ENCODE results near the gene C1QTNF9. TPM values are rescaled to one million over a fixed set of nuclear protein-coding genes. Genes with fewer than 3 reads are reported as not detected.
A peak's percentile ranks its signal among the peaks of the same experiment; 100 is the strongest.

The C1QTNF9 gene
- total RNA-seq, 1 donor from 2014 or later, result not detected

DNA sequence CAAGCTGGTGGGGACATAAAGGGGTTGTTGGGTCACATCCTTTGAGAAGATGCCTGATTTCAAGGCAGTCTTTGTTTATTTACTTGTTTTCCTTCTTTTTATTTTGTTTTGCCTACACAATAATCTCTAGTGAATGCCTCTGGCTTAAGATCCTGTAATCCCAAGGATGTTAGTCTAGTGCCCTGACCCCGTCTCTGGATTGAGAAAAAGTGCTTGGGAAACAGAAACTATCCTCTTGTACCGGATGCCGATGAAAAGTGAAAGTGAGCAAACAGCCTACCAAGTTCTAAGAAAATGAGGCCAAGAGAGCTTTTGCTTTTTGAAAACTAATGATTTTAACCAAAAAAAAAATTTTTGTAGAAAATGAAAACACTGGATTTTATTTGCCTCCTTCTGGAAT lies 42.1 kb upstream of the C1QTNF9 start:
- Mint-ChIP-seq H3K27me3 (ENCODE audit: unreplicated experiment) (peaks cover 5% of the 10 kb centered on the region), H3K4me3 (ENCODE audit: unreplicated experiment) (no peak overlapping the region), H3K36me3 (ENCODE audit: unreplicated experiment) (no peaks in the 10 kb centered on the region), H3K9me3 (ENCODE audit: unreplicated experiment) (peaks cover 5% of the 10 kb centered on the region), H3K4me1 (ENCODE audit: low read depth, unreplicated experiment) (peaks cover 15% of the 10 kb centered on the region), H3K27ac (ENCODE audit: unreplicated experiment) (no peak overlapping the region)
- DNase-seq, result no peak
- TF ChIP-seq, protein P1, sequence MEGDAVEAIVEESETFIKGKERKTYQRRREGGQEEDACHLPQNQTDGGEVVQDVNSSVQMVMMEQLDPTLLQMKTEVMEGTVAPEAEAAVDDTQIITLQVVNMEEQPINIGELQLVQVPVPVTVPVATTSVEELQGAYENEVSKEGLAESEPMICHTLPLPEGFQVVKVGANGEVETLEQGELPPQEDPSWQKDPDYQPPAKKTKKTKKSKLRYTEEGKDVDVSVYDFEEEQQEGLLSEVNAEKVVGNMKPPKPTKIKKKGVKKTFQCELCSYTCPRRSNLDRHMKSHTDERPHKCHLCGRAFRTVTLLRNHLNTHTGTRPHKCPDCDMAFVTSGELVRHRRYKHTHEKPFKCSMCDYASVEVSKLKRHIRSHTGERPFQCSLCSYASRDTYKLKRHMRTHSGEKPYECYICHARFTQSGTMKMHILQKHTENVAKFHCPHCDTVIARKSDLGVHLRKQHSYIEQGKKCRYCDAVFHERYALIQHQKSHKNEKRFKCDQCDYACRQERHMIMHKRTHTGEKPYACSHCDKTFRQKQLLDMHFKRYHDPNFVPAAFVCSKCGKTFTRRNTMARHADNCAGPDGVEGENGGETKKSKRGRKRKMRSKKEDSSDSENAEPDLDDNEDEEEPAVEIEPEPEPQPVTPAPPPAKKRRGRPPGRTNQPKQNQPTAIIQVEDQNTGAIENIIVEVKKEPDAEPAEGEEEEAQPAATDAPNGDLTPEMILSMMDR (IDR thresholded peaks at IDR 0.05; ENCODE audit: partially characterized antibody, unreplicated experiment), result no peak

DNA sequence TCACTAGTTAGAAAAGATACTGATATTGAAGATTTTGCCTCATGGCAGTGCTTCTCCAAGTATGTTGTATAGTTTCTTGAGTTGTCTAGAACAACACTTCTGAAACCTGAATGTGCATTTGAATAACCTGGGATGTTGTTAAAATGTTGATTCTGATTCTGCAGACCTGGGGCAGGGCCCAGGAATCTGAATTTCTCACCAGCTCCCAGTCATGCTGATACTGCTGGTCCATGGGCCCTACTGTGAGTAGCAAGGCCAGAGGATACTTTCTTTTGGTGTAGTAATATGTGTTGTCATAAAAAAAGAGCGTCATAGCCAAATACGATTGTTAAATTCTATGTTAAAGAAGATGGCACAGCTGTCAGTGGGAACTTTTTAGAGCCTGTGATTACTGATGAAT lies 41.6 kb upstream of the C1QTNF9 start:
- H3K36me3 Mint-ChIP-seq (ENCODE audit: unreplicated experiment), result no peaks in the 10 kb centered on the region
- H3K27ac Mint-ChIP-seq (ENCODE audit: unreplicated experiment), result no peak overlapping the region
- H3K4me3 Mint-ChIP-seq (ENCODE audit: unreplicated experiment), result no peak overlapping the region
- DNase-seq, result no peak
- peaks cover 18% of the 10 kb centered on the region for H3K4me1 Mint-ChIP-seq (ENCODE audit: low read depth, unreplicated experiment)
- H3K9me3 Mint-ChIP-seq (ENCODE audit: unreplicated experiment), result peaks cover 5% of the 10 kb centered on the region
- TF ChIP-seq, protein P1 (IDR thresholded peaks at IDR 0.05; ENCODE audit: partially characterized antibody, unreplicated experiment), result no peak
- H3K27me3 Mint-ChIP-seq (ENCODE audit: unreplicated experiment), result peaks cover 7% of the 10 kb centered on the region

DNA sequence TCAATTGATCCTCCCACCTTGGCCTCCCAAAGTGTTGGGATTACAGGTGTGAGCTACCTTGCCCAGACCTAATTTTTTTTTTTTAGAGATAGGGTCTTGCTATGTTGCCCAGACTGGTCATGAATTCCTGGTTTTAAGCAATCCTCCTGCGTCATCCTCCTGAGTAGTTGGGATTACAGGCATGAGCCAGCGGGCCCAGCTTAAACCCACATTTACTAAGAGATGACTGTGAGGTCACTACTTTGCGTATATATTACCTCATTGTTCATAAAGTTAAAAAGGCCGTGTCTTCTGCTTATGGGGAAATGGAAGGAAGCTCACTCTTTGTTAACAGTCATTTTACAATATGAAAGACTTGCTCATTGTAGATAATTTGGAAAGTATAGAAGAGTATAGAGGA lies 39.6 kb upstream of the C1QTNF9 start:
- Mint-ChIP-seq H3K36me3 (ENCODE audit: unreplicated experiment) (no peaks in the 10 kb centered on the region), H3K4me3 (ENCODE audit: unreplicated experiment) (no peak overlapping the region), H3K27me3 (ENCODE audit: unreplicated experiment) (peaks cover 10% of the 10 kb centered on the region), H3K27ac (ENCODE audit: unreplicated experiment) (no peak overlapping the region), H3K9me3 (ENCODE audit: unreplicated experiment) (peaks cover 7% of the 10 kb centered on the region), H3K4me1 (ENCODE audit: low read depth, unreplicated experiment) (peaks cover 26% of the 10 kb centered on the region)
- TF ChIP-seq, protein P1 (IDR thresholded peaks at IDR 0.05; ENCODE audit: partially characterized antibody, unreplicated experiment), result no peak
- DNase-seq, result no peak

DNA sequence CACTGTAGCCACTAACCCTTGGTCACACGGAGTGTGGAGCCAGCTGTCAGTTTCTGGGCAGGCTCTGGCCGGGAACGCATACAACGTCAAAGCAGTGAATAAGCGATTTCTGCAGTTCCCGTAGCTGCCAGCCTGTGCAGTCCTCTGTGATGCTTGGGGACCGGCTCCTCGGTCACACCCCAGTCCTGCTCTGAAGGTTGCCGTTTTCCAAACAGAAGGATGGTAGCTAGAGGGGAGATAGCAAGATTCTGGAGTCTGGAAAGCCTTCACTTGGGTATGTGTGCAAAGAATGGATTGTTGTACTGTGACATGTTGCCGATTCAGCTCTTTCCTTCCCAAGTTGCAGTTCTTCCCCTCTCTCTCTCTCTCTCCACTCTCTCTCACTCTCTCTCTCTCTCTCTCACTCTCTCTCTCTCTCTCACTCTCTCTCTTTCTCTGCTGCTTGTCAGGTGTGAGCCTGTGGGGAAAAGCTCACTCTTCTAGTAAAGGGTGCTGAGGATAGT lies 38.7 kb upstream of the C1QTNF9 start:
- Mint-ChIP-seq H3K36me3 (ENCODE audit: unreplicated experiment) (no peaks in the 10 kb centered on the region), H3K27me3 (ENCODE audit: unreplicated experiment) (peaks cover 10% of the 10 kb centered on the region), H3K27ac (ENCODE audit: unreplicated experiment) (peak overlapping the region; percentile 67), H3K4me1 (ENCODE audit: low read depth, unreplicated experiment) (peaks cover 30% of the 10 kb centered on the region), H3K9me3 (ENCODE audit: unreplicated experiment) (peaks cover 7% of the 10 kb centered on the region), H3K4me3 (ENCODE audit: unreplicated experiment) (peak overlapping the region; percentile 59)
- peak; percentile 59 for DNase-seq
- TF ChIP-seq, protein P1 (IDR thresholded peaks at IDR 0.05; ENCODE audit: partially characterized antibody, unreplicated experiment), result no peak

DNA sequence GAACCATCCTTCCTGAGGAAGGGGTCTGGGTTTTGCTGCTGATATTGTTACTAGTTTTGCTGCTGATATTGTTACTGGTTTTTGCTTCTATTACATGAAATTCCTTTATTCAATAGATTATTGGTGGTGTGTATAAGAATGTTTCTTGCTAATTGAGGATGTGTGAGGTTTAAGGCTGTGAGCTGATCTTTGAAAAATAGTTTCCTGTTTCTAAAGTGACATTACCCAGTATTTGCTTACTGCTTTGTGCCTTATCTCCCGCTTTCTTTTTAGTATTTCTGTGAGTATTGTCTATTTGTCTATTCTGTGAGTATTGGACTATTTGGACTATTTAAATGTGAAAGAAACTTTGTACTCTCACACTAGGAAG lies 38.2 kb upstream of the C1QTNF9 start:
- H3K4me3 Mint-ChIP-seq (ENCODE audit: unreplicated experiment), result no peak overlapping the region
- no peaks in the 10 kb centered on the region for H3K36me3 Mint-ChIP-seq (ENCODE audit: unreplicated experiment)
- TF ChIP-seq, protein P1 (IDR thresholded peaks at IDR 0.05; ENCODE audit: partially characterized antibody, unreplicated experiment), result no peak
- peaks cover 7% of the 10 kb centered on the region for H3K9me3 Mint-ChIP-seq (ENCODE audit: unreplicated experiment)
- DNase-seq, result no peak
- H3K27ac Mint-ChIP-seq (ENCODE audit: unreplicated experiment), result peak overlapping the region; percentile 67
- peaks cover 10% of the 10 kb centered on the region for H3K27me3 Mint-ChIP-seq (ENCODE audit: unreplicated experiment)
- H3K4me1 Mint-ChIP-seq (ENCODE audit: low read depth, unreplicated experiment), result peaks cover 30% of the 10 kb centered on the region
